ENCODE results near the gene BORCS8.
"Not testable (repeated sequence)": the region's sequence is repeated elsewhere in the genome, so short reads cannot be mapped to it uniquely, and the experiment has no call there.

BORCS8 gene

GRCh38 chr19:19191768-19192077 lies 229 bp downstream of the BORCS8 start:
- no peak for DNase-seq (ENCODE audit: low read depth, low spot score)
- H3K4me3 ChIP-seq (ENCODE audit: low read length) = peak overlapping the region; percentile 97

- no peak overlapping the region for H3K4me3 ChIP-seq (ENCODE audit: low read length)
- no peak for DNase-seq (ENCODE audit: low read depth, low spot score)
Observed at GRCh38 chr19:19186742-19187141, 5.2 kb downstream of the BORCS8 start.

- H3K4me3 ChIP-seq (ENCODE audit: low read length) = no peak overlapping the region
- DNase-seq (ENCODE audit: low read depth, low spot score) = peak; percentile 56
Observed at GRCh38 chr19:19185853-19186740, 5.9 kb downstream of the BORCS8 start.

- no peak overlapping the region for H3K4me3 ChIP-seq (ENCODE audit: low read length)
- DNase-seq (ENCODE audit: low read depth, low spot score) = no peak
Observed at GRCh38 chr19:19181488-19181998, 10.4 kb downstream of the BORCS8 start.

GRCh38 chr19:19179548-19180441 lies 12.2 kb downstream of the BORCS8 start:
- no peak for DNase-seq (ENCODE audit: low read depth, low spot score)
- no peak overlapping the region for H3K4me3 ChIP-seq (ENCODE audit: low read length)

- no peak overlapping the region for H3K4me3 ChIP-seq (ENCODE audit: low read length)
- DNase-seq (ENCODE audit: low read depth, low spot score) = no peak
Observed at GRCh38 chr19:19176950-19177349, 15.0 kb downstream of the BORCS8 start.

- not testable (repeated sequence) for H3K4me3 ChIP-seq (ENCODE audit: low read length); DNase-seq (ENCODE audit: low read depth, low spot score)
Observed at GRCh38 chr19:19173243-19173642, 18.7 kb downstream of the BORCS8 start.

GRCh38 chr19:19171821-19172532 lies 20.0 kb downstream of the BORCS8 start:
- no peak overlapping the region for H3K4me3 ChIP-seq (ENCODE audit: low read length)
- DNase-seq (ENCODE audit: low read depth, low spot score) = no peak

- no peak for DNase-seq (ENCODE audit: low read depth, low spot score)
- no peak overlapping the region for H3K4me3 ChIP-seq (ENCODE audit: low read length)
Observed at GRCh38 chr19:19170873-19171672, 20.9 kb downstream of the BORCS8 start.

- H3K4me3 ChIP-seq (ENCODE audit: low read length) = peak within 1 kb of the TSS; percentile 34
- peak; percentile 66 for DNase-seq (ENCODE audit: low read depth, low spot score)
Observed at GRCh38 chr19:19170053-19170872, 21.7 kb downstream of the BORCS8 start, which contains the start of gene MEF2B. MEF2B (minus strand) TSS chr19:19170263; CDS start chr19:19150735, 19,528 bp downstream.

- no peak for DNase-seq (ENCODE audit: low read depth, low spot score)
- peak overlapping the region; percentile 34 for H3K4me3 ChIP-seq (ENCODE audit: low read length)
Observed at GRCh38 chr19:19169236-19170052, 22.5 kb downstream of the BORCS8 start.

- no peak overlapping the region for H3K4me3 ChIP-seq (ENCODE audit: low read length)
- DNase-seq (ENCODE audit: low read depth, low spot score) = no peak
Observed at GRCh38 chr19:19167612-19168011, 24.3 kb downstream of the BORCS8 start.

GRCh38 chr19:19165396-19165795 lies 26.6 kb downstream of the BORCS8 start:
- no peak overlapping the region for H3K4me3 ChIP-seq (ENCODE audit: low read length)

GRCh38 chr19:19162495-19162894 lies 29.5 kb downstream of the BORCS8 start:
- no peak for DNase-seq (ENCODE audit: low read depth, low spot score)
- no peak overlapping the region for H3K4me3 ChIP-seq (ENCODE audit: low read length)

More at GRCh38 chr19:19165396-19165795, 26.6 kb downstream of the BORCS8 start:
- DNase-seq (ENCODE audit: low read depth, low spot score) = no peak

- no peak for DNase-seq (ENCODE audit: low read depth, low spot score)
- H3K4me3 ChIP-seq (ENCODE audit: low read length) = no peak overlapping the region
Observed at GRCh38 chr19:19160461-19161035, 31.4 kb downstream of the BORCS8 start.

- H3K4me3 ChIP-seq (ENCODE audit: low read length) = no peak overlapping the region
- no peak for DNase-seq (ENCODE audit: low read depth, low spot score)
Observed at GRCh38 chr19:19159534-19159933, 32.4 kb downstream of the BORCS8 start.
